GM18498 (cell line): ENCODE measurements around the gene ARL5C.

Experiments used
- ATAC-seq: cut with Tn5 transposase; IDR thresholded peaks from one replicate; pipeline ENCODE4 v1.9.1; 2021; ENCODE audit warnings: mild to moderate bottlenecking, moderate library complexity; ENCODE audit not compliant: unreplicated experiment

Gene ARL5C

GRCh38 chr17:39108461-39109375, 57.2 kb downstream of the ARL5C start:
- ATAC-seq: no peak

GRCh38 chr17:39107973-39108372, 58.0 kb downstream of the ARL5C start:
- ATAC-seq: no peak

- ATAC-seq: no peak
Observed at GRCh38 chr17:39107155-39107554, 58.8 kb downstream of the ARL5C start.
